K562 (cell line): Measurements from ENCODE around the gene PRDM11. TPM values are rescaled to one million over a fixed set of nuclear protein-coding genes. Genes with fewer than 3 reads are reported as not detected.

ENCODE experiments used
- ATAC-seq: fragments of 200-7000 bp; cut with Tn5 transposase; 3 replicates; pipeline ENCODE4 v1.9.1; 2020; ENCODE audit warnings: moderate library complexity
- BruUV-seq: library from RNA; stranded (reverse); fragments of 400-500 nt; replicated peaks from 2 replicates; lab custom pipeline; 2021; lab: Mats Ljungman, UMichigan
- CTCF ChIA-PET: fragments of 300-600 bp; formaldehyde crosslinking; extraction: SDS; loops from one replicate; lab custom pipeline; 2021; ENCODE audit warnings: low intra/inter-chr PET ratio; lab: Yijun Ruan, JAX
- POLR2A ChIA-PET: fragments of 300-600, 350-650 bp; sonication (Branson Sonifier 250); formaldehyde crosslinking; extraction: SDS; loops from one replicate; lab custom pipeline; 2021; ENCODE audit warnings: antibody characterized with exemption, inconsistent platforms; lab: Yijun Ruan, JAX
- DNase-seq, 4 experiments: peaks; one replicate each; pipeline versions ENCODE4 v3.0.0 to v3.0.0-alpha.2; 2011 to 2018; ENCODE audit warnings: low spot score in 3 of 4, mixed read lengths in 3 of 4; ENCODE audit errors: extremely low read depth in 1 of 4
- FAIRE-seq: peaks from 2 replicates; lab custom pipeline; 2011; peaks lifted over from hg19 to GRCh38; lab: Jason Lieb, UNC
- H2AFZ ChIP-seq: 2 replicates; pipeline ENCODE4 v1.6.0; 2011; ENCODE audit warnings: low read depth, low read length, control low read depth, inconsistent platforms
- H3K27ac ChIP-seq: fragments of 200-600 bp; 3 replicates; pipeline ENCODE4 v1.8.0; 2011; ENCODE audit warnings: low read depth, mild to moderate bottlenecking, control low read depth, inconsistent platforms, low read length, moderate library complexity, mixed read lengths; ENCODE audit errors: extremely low read depth
- H3K27me3 ChIP-seq, 2 experiments: fragments of 300-600 bp in 1 of 2; 2 replicates in 1 of 2; 3 replicates in 1 of 2; pipeline versions ENCODE4 v1.6.0 to v1.8.0; 2011; ENCODE audit warnings: inconsistent platforms in 2 of 2, low read length in 2 of 2, mild to moderate bottlenecking in 1 of 2, mixed read lengths in 1 of 2, moderate library complexity in 1 of 2; ENCODE audit not compliant: control insufficient read depth in 2 of 2, insufficient read depth in 2 of 2
- H3K36me3 ChIP-seq: fragments of 300-600 bp; 3 replicates; pipeline ENCODE4 v1.8.0; 2011; ENCODE audit warnings: mild to moderate bottlenecking, low read length, inconsistent platforms; ENCODE audit not compliant: control insufficient read depth, insufficient read depth
- H3K4me1 ChIP-seq, 2 experiments: fragments of 200-600 bp in 1 of 2; replicated peaks in 1 of 2; 2 replicates in 1 of 2; 3 replicates in 1 of 2; pipeline versions ENCODE4 v1.5.1 to v1.8.0; 2011; ENCODE audit warnings: inconsistent platforms in 2 of 2, low read length in 2 of 2, mild to moderate bottlenecking in 1 of 2, mixed read lengths in 1 of 2, moderate library complexity in 1 of 2; ENCODE audit not compliant: control insufficient read depth in 2 of 2, insufficient read depth in 2 of 2
- H3K4me2 ChIP-seq: 2 replicates; pipeline ENCODE4 v1.6.1; 2011; ENCODE audit warnings: low read length, control low read depth, inconsistent platforms, mixed read lengths; ENCODE audit not compliant: insufficient read depth
- H3K4me3 ChIP-seq: fragments of 200-600 bp; sonication (generic), shearing (Covaris generic); 2 replicates; pipeline ENCODE4 v1.5.1; 2016; ENCODE audit warnings: control low read depth, inconsistent platforms
- H3K79me2 ChIP-seq: fragments of 200-600 bp; 3 replicates; pipeline ENCODE4 v1.8.0; 2011; ENCODE audit warnings: low read length, inconsistent platforms; ENCODE audit not compliant: control insufficient read depth, insufficient read depth
- H3K9ac ChIP-seq, 2 experiments: 2 replicates each; pipeline versions ENCODE4 v1.6.0 to v1.6.1; 2011; ENCODE audit warnings: low read depth in 2 of 2, low read length in 2 of 2, control low read depth in 1 of 2, inconsistent platforms in 1 of 2, mild to moderate bottlenecking in 1 of 2, mixed read lengths in 1 of 2; ENCODE audit not compliant: insufficient read depth in 1 of 2
- H3K9me1 ChIP-seq: one replicate; pipeline ENCODE4 v1.6.0; 2011; ENCODE audit warnings: inconsistent platforms, mild to moderate bottlenecking, low read length, moderate library complexity; ENCODE audit not compliant: control insufficient read depth, insufficient read depth
- H3K9me3 ChIP-seq: replicated peaks from 2 replicates; pipeline ENCODE4 v1.5.1; 2011; ENCODE audit warnings: low read depth, low read length, inconsistent platforms; ENCODE audit not compliant: control insufficient read depth, insufficient read depth
- H4K20me1 ChIP-seq: replicated peaks from 2 replicates; pipeline ENCODE4 v1.6.1; 2011; ENCODE audit warnings: low read length, inconsistent platforms, mixed read lengths; ENCODE audit not compliant: control insufficient read depth, insufficient read depth
- CSDE1 ChIP-seq, 2 experiments: fragments of 450-650 bp; IDR thresholded peaks; 2 replicates each; pipeline ENCODE4 v1.6.1; 2016; ENCODE audit warnings: mild to moderate bottlenecking in 1 of 2
- HNRNPL ChIP-seq: fragments of 200-400 bp; formaldehyde crosslinking; IDR thresholded peaks from 2 replicates; pipeline ENCODE4 v1.6.1; 2017; ENCODE audit warnings: low read depth, mild to moderate bottlenecking, low read length
- HNRNPUL1 ChIP-seq: fragments of 200-400 bp; formaldehyde crosslinking; IDR thresholded peaks from 2 replicates; pipeline ENCODE4 v1.6.1; 2017; ENCODE audit warnings: low read length
- KAT7 ChIP-seq: sonication (generic); formaldehyde crosslinking; IDR thresholded peaks from 2 replicates; pipeline ENCODE4 v1.8.0; 2022; ENCODE audit warnings: missing genetic modification reagents, mild to moderate bottlenecking, borderline replicate concordance
- KDM5B ChIP-seq: fragments of 200-600 bp; sonication (generic); IDR thresholded peaks from 2 replicates; pipeline ENCODE4 v1.6.1; 2012; ENCODE audit warnings: low read depth, mild to moderate bottlenecking, moderate library complexity, low read length, control low read depth, inconsistent platforms; ENCODE audit not compliant: insufficient replicate concordance
- MYNN ChIP-seq, 2 experiments: sonication (generic); formaldehyde crosslinking in 1 of 2; IDR thresholded peaks; 2 replicates each; pipeline versions ENCODE4 v1.5.0 to v1.6.1; 2016 to 2020; ENCODE audit warnings: antibody characterized with exemption in 1 of 2, missing genetic modification reagents in 1 of 2
- RBM39 ChIP-seq: fragments of 200-400 bp; formaldehyde crosslinking; optimal IDR thresholded peaks from 2 replicates; pipeline ENCODE3; 2018; ENCODE audit warnings: low read depth, low read length
- WGBS: fragments of 100-300 bp; shearing (Covaris generic); methylation state at CpG from one replicate; pipeline ENCODE4 v1.1.6; 2016; ENCODE audit warnings: low coverage, mixed read lengths; ENCODE audit not compliant: insufficient coverage; ENCODE audit errors: missing lambda C conversion rate; 5-methylcytosine and 5-hydroxymethylcytosine counted together
- in situ Hi-C: fragments of 300-500 bp; cut with MboI; formaldehyde crosslinking; loops from 4 replicates; pipeline ENCODE4 v1.15.0; 2018; ENCODE audit warnings: inconsistent platforms, mixed read lengths
- intact Hi-C: fragments of 100-400 bp; cut with micrococcal nuclease; formaldehyde crosslinking; loops from 2 replicates; pipeline ENCODE4 v1.14.2; 2022
- polyA plus RNA-seq, 8 experiments: library from polyadenylated mRNA; depleted of rRNA in 4 of 8; stranded (reverse) in 5 of 8; unstranded in 3 of 8; fragments of >200 nt; fragmentation: Nextera tagmentation in 2 of 8; fragmentation: Illumina TruSeq in 1 of 8; extraction: Ambion mirVana in 2 of 8; extraction: Trizol in 1 of 8; gene quantifications; 2 replicates each; pipeline versions ENCODE4 v1.2.1 to v1.2.3, GENCODE V29; 2011 to 2014; ENCODE audit warnings: inconsistent platforms in 1 of 8, missing spikeins in 1 of 8
- total RNA-seq, 7 experiments: library from RNA; depleted of rRNA in 6 of 7; stranded (reverse); fragments of >200 nt in 6 of 7; fragmentation: Illumina TruSeq in 2 of 7; extraction: Trizol in 2 of 7; gene quantifications; 2 replicates each; pipeline versions ENCODE4 v1.2.1 to v1.2.3, GENCODE V29; 2011 to 2021; ENCODE audit warnings: low replicate concordance in 1 of 7
- TF ChIP-seq, protein P1 (sequence below): sonication (generic); formaldehyde crosslinking; IDR thresholded peaks from 2 replicates; pipeline ENCODE4 v1.8.0; 2022; ENCODE audit warnings: missing genetic modification reagents, mild to moderate bottlenecking, moderate library complexity, borderline replicate concordance
- TF ChIP-seq, protein P2 (sequence below): fragments of 450-650 bp; IDR thresholded peaks from 2 replicates; pipeline ENCODE4 v1.6.1; 2017; ENCODE audit warnings: antibody characterized with exemption, mild to moderate bottlenecking

The PRDM11 gene
- total and polyA plus RNA-seq, 9 of the 15 experiments (the other 6 are each of a cell fraction or from before 2014, with no cell fraction given): 0.01 to 1.1 (median 0.29) TPM

DNA sequence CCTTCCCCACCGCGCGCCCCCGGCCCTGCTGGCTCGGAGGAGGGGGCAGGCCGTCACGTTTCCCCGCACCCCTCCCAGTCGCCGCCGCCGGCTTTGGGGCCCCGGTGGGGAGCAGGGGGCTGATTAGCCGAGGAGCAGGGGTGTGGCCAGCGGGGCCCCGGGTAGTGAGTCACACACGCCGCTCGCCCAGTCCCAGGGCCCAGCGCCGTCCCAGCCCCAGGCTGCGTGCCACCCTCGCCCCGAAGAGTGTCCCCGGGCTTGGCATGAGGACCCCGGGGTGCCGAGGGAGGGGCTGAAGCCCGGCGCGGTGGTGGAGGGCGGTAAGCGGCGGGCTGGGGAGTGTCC lies 34.4 kb downstream of the PRDM11 start (continued):
- TF ChIP-seq KDM5B (peak; percentile 36), MYNN (IDR thresholded peaks at IDR 0.05) (0 out of 2 replicates have a peak, but pooled peaks have one; percentile 37), MYNN (CRISPR knock-in tag; IDR thresholded peaks at IDR 0.05) (no peak)

DNA sequence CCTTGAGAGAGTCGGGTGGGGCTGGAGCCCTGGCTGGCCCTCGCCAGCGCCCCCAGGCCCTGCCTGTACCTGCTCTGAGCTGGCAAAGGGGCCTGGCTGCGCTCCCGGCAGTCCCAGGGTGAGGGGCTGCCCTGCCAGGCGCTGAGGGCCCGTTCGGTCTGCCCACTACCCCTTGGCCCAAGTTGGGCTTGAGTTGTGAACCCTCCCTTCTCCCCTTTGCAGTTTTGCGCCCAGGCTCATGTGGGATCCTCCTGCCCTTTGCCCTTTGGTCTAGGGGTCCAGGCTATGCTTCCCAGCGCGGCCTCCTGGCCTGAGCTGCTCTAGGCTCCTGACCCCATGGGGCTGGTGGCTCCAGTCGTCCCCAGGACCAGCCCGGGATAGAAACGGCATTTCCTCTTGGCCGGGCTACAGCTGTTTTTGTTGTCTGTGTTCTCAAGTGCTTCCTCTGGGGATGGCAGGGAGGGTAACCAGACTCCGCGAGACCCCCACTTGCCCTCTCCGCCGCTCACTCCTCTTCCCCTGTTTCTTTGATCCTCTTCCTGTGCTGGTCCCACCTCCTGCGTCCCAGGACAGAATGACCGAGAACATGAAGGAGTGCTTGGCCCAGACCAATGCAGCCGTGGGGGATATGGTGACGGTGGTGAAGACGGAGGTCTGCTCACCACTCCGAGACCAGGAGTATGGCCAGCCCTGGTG lies 34.9 kb downstream of the PRDM11 start:
- DNase-seq (no peak), ATAC-seq (no peak), FAIRE-seq (no peak)
- ChIA-PET POLR2A (no interaction called here), CTCF (no interaction called here)
- H3K27ac ChIP-seq: no peak overlapping the region
- peaks cover 24 to 33% of the 10 kb centered on the region in 2 experiments for H3K4me1 ChIP-seq
- H3K9ac ChIP-seq: peak overlapping the region; percentile 17 to 33; a peak in 2 of 4 replicates
- H3K27me3 ChIP-seq: peaks cover 3 to 24% of the 10 kb centered on the region in 2 experiments; a peak in 3 of 5 replicates
- no peak overlapping the region; the same call in 1 of the 2 replicates for H2AFZ ChIP-seq
- no peaks in the 10 kb centered on the region for H3K36me3 ChIP-seq
- in situ Hi-C loops: no loop called here
- peaks cover 6% of the 10 kb centered on the region for H4K20me1 ChIP-seq
- no peak overlapping the region; the same call in 1 of the 2 replicates for H3K4me3 ChIP-seq
- peaks cover 4% of the 10 kb centered on the region for H3K9me1 ChIP-seq
- H3K4me2 ChIP-seq: peak overlapping the region; percentile 35
- no TSS peak for BruUV-seq
- TF ChIP-seq KAT7 (CRISPR knock-in tag) (0 out of 2 replicates have a peak, but pooled peaks have one; percentile 63), RBM39 (no peak), CSDE1 (IDR thresholded peaks at IDR 0.05) (no peak), HNRNPL (peak; percentile 9; the same call in 1 of the 2 replicates), HNRNPUL1 (no peak), KDM5B (peak; percentile 31)
- TF ChIP-seq, protein P1, sequence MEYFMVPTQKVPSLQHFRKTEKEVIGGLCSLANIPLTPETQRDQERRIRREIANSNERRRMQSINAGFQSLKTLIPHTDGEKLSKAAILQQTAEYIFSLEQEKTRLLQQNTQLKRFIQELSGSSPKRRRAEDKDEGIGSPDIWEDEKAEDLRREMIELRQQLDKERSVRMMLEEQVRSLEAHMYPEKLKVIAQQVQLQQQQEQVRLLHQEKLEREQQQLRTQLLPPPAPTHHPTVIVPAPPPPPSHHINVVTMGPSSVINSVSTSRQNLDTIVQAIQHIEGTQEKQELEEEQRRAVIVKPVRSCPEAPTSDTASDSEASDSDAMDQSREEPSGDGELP (CRISPR knock-in tag): 0 out of 2 replicates have a peak, but pooled peaks have one; percentile 27
- TF ChIP-seq, protein P2, sequence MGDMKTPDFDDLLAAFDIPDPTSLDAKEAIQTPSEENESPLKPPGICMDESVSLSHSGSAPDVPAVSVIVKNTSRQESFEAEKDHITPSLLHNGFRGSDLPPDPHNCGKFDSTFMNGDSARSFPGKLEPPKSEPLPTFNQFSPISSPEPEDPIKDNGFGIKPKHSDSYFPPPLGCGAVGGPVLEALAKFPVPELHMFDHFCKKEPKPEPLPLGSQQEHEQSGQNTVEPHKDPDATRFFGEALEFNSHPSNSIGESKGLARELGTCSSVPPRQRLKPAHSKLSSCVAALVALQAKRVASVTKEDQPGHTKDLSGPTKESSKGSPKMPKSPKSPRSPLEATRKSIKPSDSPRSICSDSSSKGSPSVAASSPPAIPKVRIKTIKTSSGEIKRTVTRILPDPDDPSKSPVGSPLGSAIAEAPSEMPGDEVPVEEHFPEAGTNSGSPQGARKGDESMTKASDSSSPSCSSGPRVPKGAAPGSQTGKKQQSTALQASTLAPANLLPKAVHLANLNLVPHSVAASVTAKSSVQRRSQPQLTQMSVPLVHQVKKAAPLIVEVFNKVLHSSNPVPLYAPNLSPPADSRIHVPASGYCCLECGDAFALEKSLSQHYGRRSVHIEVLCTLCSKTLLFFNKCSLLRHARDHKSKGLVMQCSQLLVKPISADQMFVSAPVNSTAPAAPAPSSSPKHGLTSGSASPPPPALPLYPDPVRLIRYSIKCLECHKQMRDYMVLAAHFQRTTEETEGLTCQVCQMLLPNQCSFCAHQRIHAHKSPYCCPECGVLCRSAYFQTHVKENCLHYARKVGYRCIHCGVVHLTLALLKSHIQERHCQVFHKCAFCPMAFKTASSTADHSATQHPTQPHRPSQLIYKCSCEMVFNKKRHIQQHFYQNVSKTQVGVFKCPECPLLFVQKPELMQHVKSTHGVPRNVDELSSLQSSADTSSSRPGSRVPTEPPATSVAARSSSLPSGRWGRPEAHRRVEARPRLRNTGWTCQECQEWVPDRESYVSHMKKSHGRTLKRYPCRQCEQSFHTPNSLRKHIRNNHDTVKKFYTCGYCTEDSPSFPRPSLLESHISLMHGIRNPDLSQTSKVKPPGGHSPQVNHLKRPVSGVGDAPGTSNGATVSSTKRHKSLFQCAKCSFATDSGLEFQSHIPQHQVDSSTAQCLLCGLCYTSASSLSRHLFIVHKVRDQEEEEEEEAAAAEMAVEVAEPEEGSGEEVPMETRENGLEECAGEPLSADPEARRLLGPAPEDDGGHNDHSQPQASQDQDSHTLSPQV: no peak
- H3K9me3 ChIP-seq: no peaks in the 10 kb centered on the region
- no peaks in the 10 kb centered on the region for H3K79me2 ChIP-seq
- intact Hi-C loops: no loop called here
- WGBS: 43% methylated on average over 20 of the region's 25 CpGs
